NCI-H69 (cell line): Measurements from ENCODE around the gene AKAP7.
"Not testable (repeated sequence)": the region's sequence is repeated elsewhere in the genome, so short reads cannot be mapped to it uniquely, and the experiment has no call there.

Experiments used
- DNase-seq: peaks from one replicate; lab custom pipeline; 2025; lab: John Stamatoyannopoulos, UW

The AKAP7 gene

GRCh38 chr6:131293472-131293911 is 158.2 kb downstream of the AKAP7 start:
- no peak for DNase-seq

- DNase-seq = no peak
Measured at GRCh38 chr6:131295081-131295480, 159.8 kb downstream of the AKAP7 start.

- DNase-seq = not testable (repeated sequence)
Measured at GRCh38 chr6:131300826-131301225, 165.6 kb downstream of the AKAP7 start.

GRCh38 chr6:131303338-131303930 is 168.2 kb downstream of the AKAP7 start:
- DNase-seq = no peak

- DNase-seq = no peak
Measured at GRCh38 chr6:131305037-131305850, 170.0 kb downstream of the AKAP7 start.

- DNase-seq = no peak
Measured at GRCh38 chr6:131309437-131309836, 174.2 kb downstream of the AKAP7 start.

- DNase-seq = no peak
Measured at GRCh38 chr6:131314838-131315237, 179.6 kb downstream of the AKAP7 start.

- DNase-seq = no peak
Measured at GRCh38 chr6:131316654-131317053, 181.4 kb downstream of the AKAP7 start.

- DNase-seq = no peak
Measured at GRCh38 chr6:131317516-131317915, 182.2 kb downstream of the AKAP7 start.

- DNase-seq = no peak
Measured at GRCh38 chr6:131321589-131321988, 186.3 kb downstream of the AKAP7 start.

- DNase-seq = no peak
Measured at GRCh38 chr6:131322125-131322524, 186.9 kb downstream of the AKAP7 start.

- DNase-seq = not testable (repeated sequence)
Measured at GRCh38 chr6:131325669-131326068, 190.4 kb downstream of the AKAP7 start.

- DNase-seq = not testable (repeated sequence)
Measured at GRCh38 chr6:131328727-131329126, 193.5 kb downstream of the AKAP7 start.

- DNase-seq = no peak
Measured at GRCh38 chr6:131331151-131331550, 195.9 kb downstream of the AKAP7 start.

- DNase-seq = peak; percentile 20
Measured at GRCh38 chr6:131331873-131332781, 196.9 kb downstream of the AKAP7 start.
